Endothelial cell of umbilical vein (primary cell): ENCODE measurements around the gene TNS1.

Experiments used
- CTCF ChIP-seq, 2 donors: IDR thresholded peaks; 1 replicate in 1 of 2; 2 replicates in 1 of 2; pipeline ENCODE4 v1.5.1; 2011; ENCODE audit warnings: low read length in 2 of 2, mild to moderate bottlenecking in 2 of 2, moderate library complexity in 2 of 2, control low read depth in 1 of 2, inconsistent platforms in 1 of 2, low read depth in 1 of 2; ENCODE audit not compliant: insufficient read depth in 1 of 2; ENCODE audit errors: extremely low read depth in 1 of 2
- EZH2 ChIP-seq: IDR thresholded peaks from 2 replicates; pipeline ENCODE4 v1.6.1; 2012; ENCODE audit warnings: borderline replicate concordance, low read depth, mild to moderate bottlenecking, moderate library complexity, low read length, inconsistent platforms; ENCODE audit not compliant: severe bottlenecking
- GATA2 ChIP-seq: IDR thresholded peaks from 2 replicates; pipeline ENCODE4 v1.7.0; 2011; ENCODE audit warnings: low read depth, mild to moderate bottlenecking, moderate library complexity, mixed read lengths, low read length; ENCODE audit not compliant: insufficient read length, insufficient read depth
- JUN ChIP-seq: IDR thresholded peaks from 2 replicates; pipeline ENCODE4 v1.6.1; 2011; ENCODE audit warnings: borderline replicate concordance, low read depth; ENCODE audit not compliant: insufficient read length, insufficient read depth
- POLR2AphosphoS5 ChIP-seq: IDR thresholded peaks from 2 replicates; pipeline ENCODE4 v1.6.1; 2012; ENCODE audit warnings: low read depth, mild to moderate bottlenecking, control low read depth, low read length, moderate library complexity; ENCODE audit not compliant: insufficient read depth

GRCh38 chr2:218051903-218052302 lies 49.1 kb upstream of the TNS1 start:
- no peak for TF ChIP-seq EZH2
- TF ChIP-seq CTCF (IDR thresholded peaks at IDR 0.05; ENCODE audit: extremely low read depth in 1 of 2, insufficient read depth in 1 of 2, low read depth in 1 of 2, low read length in 2 of 2), result no peak
- no peak for TF ChIP-seq POLR2AphosphoS5
- no peak for TF ChIP-seq GATA2
- no peak for TF ChIP-seq JUN
